ENCODE measurements around the gene SMAP2. TPM values are rescaled to one million over a fixed set of nuclear protein-coding genes. Genes with fewer than 3 reads are reported as not detected.
"Not testable (repeated sequence)": the region's sequence is repeated elsewhere in the genome, so short reads cannot be mapped to it uniquely, and the experiment has no call there.

The SMAP2 gene
- total RNA-seq (10 to 100 TPM in 3 of 6 donors, 1 to 10 TPM in 3; 7.2 to 26.1 (median 12.3) TPM), polyA plus RNA-seq (10 to 100 TPM in 1 of 2 donors, 1 to 10 TPM in 1; 9.6 to 19.0 TPM)

- Histone ChIP-seq H3K36me3 (no peaks in the 10 kb centered on the region), H3K9me3 (no peaks in the 10 kb centered on the region), H3K27me3 (no peaks in the 10 kb centered on the region), H3K4me3 (peak within 1 kb of the TSS; percentile 99 to 100 (median 99)), H3K4me1 (peaks cover 0 to 11% (median 11%) of the 10 kb centered on the region in 3 donors), H3K27ac (peak within 1 kb of the TSS; percentile 83 to 91 (median 86))
- FAIRE-seq (no peak), DNase-seq (peak; percentile 96 to 99 (median 98)), ATAC-seq (peak; percentile 97 to 100 (median 98))
- intact Hi-C loops (cut with DNase I), result no loop called here
- TF ChIP-seq, protein P1, sequence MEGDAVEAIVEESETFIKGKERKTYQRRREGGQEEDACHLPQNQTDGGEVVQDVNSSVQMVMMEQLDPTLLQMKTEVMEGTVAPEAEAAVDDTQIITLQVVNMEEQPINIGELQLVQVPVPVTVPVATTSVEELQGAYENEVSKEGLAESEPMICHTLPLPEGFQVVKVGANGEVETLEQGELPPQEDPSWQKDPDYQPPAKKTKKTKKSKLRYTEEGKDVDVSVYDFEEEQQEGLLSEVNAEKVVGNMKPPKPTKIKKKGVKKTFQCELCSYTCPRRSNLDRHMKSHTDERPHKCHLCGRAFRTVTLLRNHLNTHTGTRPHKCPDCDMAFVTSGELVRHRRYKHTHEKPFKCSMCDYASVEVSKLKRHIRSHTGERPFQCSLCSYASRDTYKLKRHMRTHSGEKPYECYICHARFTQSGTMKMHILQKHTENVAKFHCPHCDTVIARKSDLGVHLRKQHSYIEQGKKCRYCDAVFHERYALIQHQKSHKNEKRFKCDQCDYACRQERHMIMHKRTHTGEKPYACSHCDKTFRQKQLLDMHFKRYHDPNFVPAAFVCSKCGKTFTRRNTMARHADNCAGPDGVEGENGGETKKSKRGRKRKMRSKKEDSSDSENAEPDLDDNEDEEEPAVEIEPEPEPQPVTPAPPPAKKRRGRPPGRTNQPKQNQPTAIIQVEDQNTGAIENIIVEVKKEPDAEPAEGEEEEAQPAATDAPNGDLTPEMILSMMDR (IDR thresholded peaks at IDR 0.05), result no peak
- WGBS, 2 donors, result 1% methylated on average over 43 to 65 of the region's 65 CpGs
Observed at GRCh38 chr1:40373323-40374283, at the start of gene SMAP2. Gene SMAP2, plus strand, starts transcription at chr1:40373727. Its CDS starts 394 bp downstream, at chr1:40374121.

DNA sequence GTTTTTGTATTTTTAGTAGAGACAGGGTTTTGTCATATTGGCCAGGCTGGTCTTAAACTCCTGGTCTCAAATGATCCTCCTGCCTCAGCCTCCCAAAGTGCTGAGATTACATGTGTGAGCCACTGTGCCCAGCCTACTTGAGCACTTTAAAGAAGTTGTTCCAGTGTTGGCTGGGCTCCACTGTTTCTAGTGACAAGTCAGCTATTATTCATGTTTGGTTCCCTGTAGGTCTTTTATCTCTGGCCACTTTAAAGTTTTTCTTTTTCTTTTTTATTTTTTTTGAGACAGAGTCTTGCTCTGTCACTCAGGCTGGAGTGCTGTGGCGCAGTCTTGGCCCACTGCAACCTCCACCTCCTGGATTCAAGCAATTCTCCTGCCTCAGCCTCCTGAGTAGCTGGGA is 42.1 kb upstream of the SMAP2 start:
- H3K27ac ChIP-seq; DNase-seq; FAIRE-seq; H3K27me3 ChIP-seq; H3K36me3 ChIP-seq; ATAC-seq; intact Hi-C loops (cut with DNase I); H3K4me3 ChIP-seq; H3K9me3 ChIP-seq; H3K4me1 ChIP-seq: not testable (repeated sequence)
- WGBS, 2 donors, result 92 to 96% methylated on average over 1 of the region's 1 CpG

DNA sequence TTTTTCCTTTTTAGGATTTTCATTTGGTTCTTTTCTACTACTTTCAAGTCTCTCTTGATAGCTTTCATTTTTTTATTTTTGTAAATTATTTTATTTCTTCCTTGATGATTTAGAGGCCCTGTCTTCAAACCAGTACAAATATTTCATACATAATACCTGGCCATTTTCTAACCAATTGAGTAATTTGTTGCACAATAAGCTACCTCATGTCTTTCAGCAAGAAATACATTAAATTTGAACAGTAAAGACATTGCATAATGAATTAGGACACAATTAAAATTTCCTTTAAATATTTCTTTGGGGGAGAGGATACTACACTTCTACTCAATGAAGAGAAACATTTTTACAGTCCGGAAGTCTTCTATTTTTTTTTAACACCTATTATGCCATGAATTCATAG is 40.8 kb upstream of the SMAP2 start:
- WGBS, 2 donors, result 77 to 87% methylated on average over 1 of the region's 1 CpG
- TF ChIP-seq, protein P1 (IDR thresholded peaks at IDR 0.05), result no peak
- peak; percentile 5 for FAIRE-seq
- no peak for DNase-seq
- no peaks in the 10 kb centered on the region for H3K36me3 ChIP-seq
- no peak overlapping the region for H3K27ac ChIP-seq
- no peak for ATAC-seq
- no peaks in the 10 kb centered on the region for H3K4me1 ChIP-seq
- intact Hi-C loops (cut with DNase I), result no loop called here
- no peaks in the 10 kb centered on the region for H3K27me3 ChIP-seq
- no peak overlapping the region for H3K4me3 ChIP-seq
- no peaks in the 10 kb centered on the region for H3K9me3 ChIP-seq

DNA sequence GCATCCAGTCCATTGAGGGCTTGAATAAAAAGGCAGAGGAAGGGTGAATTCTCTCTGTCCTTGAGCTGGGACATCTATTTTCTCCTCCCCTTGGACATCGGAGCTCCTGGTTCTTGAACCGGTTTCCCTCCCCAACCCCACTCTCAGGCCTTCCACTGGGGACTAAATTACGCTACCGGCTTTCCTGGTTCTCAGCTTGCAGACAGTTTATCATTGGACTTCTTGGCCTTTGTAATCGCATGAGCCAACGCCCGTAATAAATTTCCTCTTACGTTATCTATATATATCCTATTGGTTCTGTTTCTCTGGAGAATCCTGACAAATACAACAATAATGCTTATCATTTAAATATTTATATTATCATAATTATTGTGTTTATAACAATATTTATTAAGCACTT is 36.1 kb upstream of the SMAP2 start:
- no peak for ATAC-seq

More for the DNA sequence above, 36.1 kb upstream of the SMAP2 start:
- FAIRE-seq (no peak), DNase-seq (no peak)
- Histone ChIP-seq H3K4me3 (no peak overlapping the region), H3K27me3 (no peaks in the 10 kb centered on the region), H3K36me3 (no peaks in the 10 kb centered on the region), H3K27ac (no peak overlapping the region), H3K4me1 (no peaks in the 10 kb centered on the region), H3K9me3 (no peaks in the 10 kb centered on the region)
- intact Hi-C loops (cut with DNase I), result loop anchor here in 1 of 3 donors (5.0 kb wide), 1 partner anchor 185 kb away; no protein-coding TSS in a partner anchor
- TF ChIP-seq, protein P1 (IDR thresholded peaks at IDR 0.05), result no peak
- 77 to 80% methylated on average over 8 of the region's 8 CpGs for WGBS, 2 donors
